SK-N-SH (cell line): ENCODE data around the gene BMP7. TPM values are rescaled to one million over a fixed set of nuclear protein-coding genes. Genes with fewer than 3 reads are reported as not detected.
"Not testable (repeated sequence)": the region's sequence is repeated elsewhere in the genome, so short reads cannot be mapped to it uniquely, and the experiment has no call there.

ENCODE experiments used
- CTCF ChIA-PET: fragments of 300-600, 350-600 bp; formaldehyde crosslinking; extraction: SDS; loops from one replicate; lab custom pipeline; 2021; lab: Yijun Ruan, JAX
- POLR2A ChIA-PET: fragments of 350-600 bp; sonication (Branson Sonifier 250); formaldehyde crosslinking; extraction: SDS; loops from one replicate; lab custom pipeline; 2020; ENCODE audit warnings: antibody characterized with exemption, inconsistent platforms; lab: Yijun Ruan, JAX
- DNase-seq: peaks from one replicate; pipeline ENCODE4 v3.0.0; 2012
- H2AFZ ChIP-seq: fragments of 200-600 bp; sonication (generic); 2 replicates; pipeline ENCODE4 v1.8.1; 2016; ENCODE audit warnings: antibody characterized with exemption, mild to moderate bottlenecking, low read depth
- H3F3A ChIP-seq: fragments of 200-600 bp; sonication (generic); replicated peaks from 2 replicates; pipeline ENCODE3; 2016; ENCODE audit warnings: antibody characterized with exemption, mild to moderate bottlenecking; ENCODE audit not compliant: insufficient read depth
- H3K27ac ChIP-seq, 2 experiments: fragments of 200-500 bp in 1 of 2; fragments of 200-600 bp in 1 of 2; sonication (Bioruptor generic) in 1 of 2; sonication (generic), shearing (Covaris generic) in 1 of 2; 2 replicates each; pipeline versions ENCODE4 v1.5.1 to v1.6.1; 2014 to 2016; ENCODE audit warnings: low read depth in 2 of 2, inconsistent platforms in 1 of 2, low read length in 1 of 2, mild to moderate bottlenecking in 1 of 2, mixed read lengths in 1 of 2
- H3K27me3 ChIP-seq: fragments of 200-600 bp; sonication (generic), shearing (Covaris generic); 2 replicates; pipeline ENCODE4 v1.6.1; 2016; ENCODE audit warnings: mixed run types; ENCODE audit not compliant: insufficient read depth
- H3K36me3 ChIP-seq, 2 experiments: fragments of 200-500 bp in 1 of 2; fragments of 200-600 bp in 1 of 2; sonication (Bioruptor generic) in 1 of 2; sonication (generic) in 1 of 2; replicated peaks in 1 of 2; 2 replicates each; pipeline versions ENCODE3 to v1.5.1; 2014 to 2016; ENCODE audit warnings: low read length in 1 of 2, mild to moderate bottlenecking in 1 of 2; ENCODE audit not compliant: insufficient read depth in 2 of 2, control insufficient read depth in 1 of 2
- H3K4me1 ChIP-seq, 2 experiments: fragments of 200-500 bp in 1 of 2; fragments of 200-600 bp in 1 of 2; sonication (Bioruptor generic) in 1 of 2; sonication (generic), shearing (Covaris generic) in 1 of 2; 2 replicates each; pipeline versions ENCODE4 v1.5.1 to v1.6.1; 2014 to 2016; ENCODE audit warnings: low read depth in 1 of 2, low read length in 1 of 2, mixed run types in 1 of 2; ENCODE audit not compliant: insufficient read depth in 2 of 2, control insufficient read depth in 1 of 2
- H3K4me2 ChIP-seq: fragments of 200-600 bp; sonication (generic), shearing (Covaris generic); 2 replicates; pipeline ENCODE4 v1.6.1; 2017; ENCODE audit warnings: mixed run types
- H3K4me3 ChIP-seq, 2 experiments: fragments of 200-500 bp in 1 of 2; fragments of 200-600 bp in 1 of 2; sonication (Bioruptor generic) in 1 of 2; sonication (generic), shearing (Covaris generic) in 1 of 2; 2 replicates each; pipeline versions ENCODE4 v1.5.1 to v1.8.1; 2014 to 2016; ENCODE audit warnings: low read depth in 2 of 2, inconsistent platforms in 1 of 2, low read length in 1 of 2, mild to moderate bottlenecking in 1 of 2, mixed read lengths in 1 of 2, moderate library complexity in 1 of 2
- H3K79me2 ChIP-seq: fragments of 200-600 bp; sonication (generic); 2 replicates; pipeline ENCODE4 v1.8.1; 2017; ENCODE audit warnings: mild to moderate bottlenecking; ENCODE audit not compliant: insufficient read depth
- H3K9ac ChIP-seq: fragments of 200-600 bp; sonication (generic); 2 replicates; pipeline ENCODE4 v1.6.1; 2017; ENCODE audit warnings: mixed run types
- H3K9me2 ChIP-seq: fragments of 200-600 bp; sonication (generic); 2 replicates; pipeline ENCODE4 v1.6.1; 2017; ENCODE audit warnings: mixed run types
- H3K9me3 ChIP-seq: fragments of 200-600 bp; sonication (generic); 2 replicates; pipeline ENCODE4 v1.6.1; 2017; ENCODE audit warnings: mixed run types, mild to moderate bottlenecking, moderate library complexity
- H4K20me1 ChIP-seq: fragments of 200-600 bp; sonication (generic); 2 replicates; pipeline ENCODE4 v1.6.1; 2017; ENCODE audit warnings: mild to moderate bottlenecking, mixed run types; ENCODE audit not compliant: insufficient read depth
- CHD2 ChIP-seq: fragments of 150-350 bp; IDR thresholded peaks from 2 replicates; pipeline ENCODE4 v1.6.1; 2018; ENCODE audit warnings: low read length; ENCODE audit not compliant: partially characterized antibody
- ELF1 ChIP-seq: IDR thresholded peaks from 2 replicates; pipeline ENCODE4 v1.4.0; 2012
- EP300 ChIP-seq, 2 experiments: IDR thresholded peaks; 2 replicates each; pipeline versions ENCODE4 v1.4.0 to v1.6.1; 2012; ENCODE audit warnings: borderline replicate concordance in 1 of 2, low read depth in 1 of 2, low read length in 1 of 2
- EZH2phosphoT487 ChIP-seq: fragments of 200-600 bp; sonication (generic); IDR thresholded peaks from 2 replicates; pipeline ENCODE4 v1.6.1; 2017; ENCODE audit warnings: low read depth, mixed run types, mild to moderate bottlenecking, antibody characterized with exemption, moderate library complexity, borderline replicate concordance
- GABPA ChIP-seq: IDR thresholded peaks from 2 replicates; pipeline ENCODE4 v1.4.0; 2012; ENCODE audit warnings: low read depth, mild to moderate bottlenecking
- JUND ChIP-seq: IDR thresholded peaks from 2 replicates; pipeline ENCODE4 v1.4.0; 2012
- MEF2A ChIP-seq: IDR thresholded peaks from 2 replicates; pipeline ENCODE4 v1.4.0; 2012; ENCODE audit warnings: low read depth, borderline replicate concordance
- MXI1 ChIP-seq: IDR thresholded peaks from 2 replicates; pipeline ENCODE4 v1.6.1; 2012; ENCODE audit warnings: mild to moderate bottlenecking, low read depth, low read length, improper control_type of control experiment
- NFIC ChIP-seq: IDR thresholded peaks from 2 replicates; pipeline ENCODE4 v1.4.0; 2012; ENCODE audit warnings: borderline replicate concordance
- NRF1 ChIP-seq: IDR thresholded peaks from 2 replicates; pipeline ENCODE4 v1.6.1; 2012; ENCODE audit warnings: low read depth, mild to moderate bottlenecking, low read length
- POLR2AphosphoS5 ChIP-seq: IDR thresholded peaks from 2 replicates; pipeline ENCODE4 v1.6.1; 2012; ENCODE audit warnings: low read depth, low read length
- RCOR1 ChIP-seq: fragments of 150-350 bp; IDR thresholded peaks from 2 replicates; pipeline ENCODE4 v1.6.1; 2017; ENCODE audit warnings: antibody characterized with exemption, low read length
- RFX5 ChIP-seq: IDR thresholded peaks from 2 replicates; pipeline ENCODE4 v1.6.1; 2012; ENCODE audit warnings: mild to moderate bottlenecking, improper control_type of control experiment, low read length
- RXRA ChIP-seq: IDR thresholded peaks from 2 replicates; pipeline ENCODE4 v1.4.0; 2012; ENCODE audit warnings: low read depth, mild to moderate bottlenecking, borderline replicate concordance
- SIN3A ChIP-seq: IDR thresholded peaks from 2 replicates; pipeline ENCODE4 v1.6.1; 2012; ENCODE audit warnings: low read depth, mild to moderate bottlenecking, low read length, moderate library complexity, borderline replicate concordance
- SMC3 ChIP-seq: IDR thresholded peaks from 2 replicates; pipeline ENCODE4 v1.6.1; 2012; ENCODE audit warnings: low read depth, low read length, improper control_type of control experiment
- TAF1 ChIP-seq: IDR thresholded peaks from 2 replicates; pipeline ENCODE4 v1.6.1; 2012; ENCODE audit warnings: low read depth, mild to moderate bottlenecking, low read length, moderate library complexity, borderline replicate concordance
- TEAD4 ChIP-seq: IDR thresholded peaks from 2 replicates; pipeline ENCODE4 v1.4.0; 2012; ENCODE audit warnings: mild to moderate bottlenecking, borderline replicate concordance; ENCODE audit not compliant: insufficient read depth
- YY1 ChIP-seq: IDR thresholded peaks from 2 replicates; pipeline ENCODE4 v1.4.0; 2012; ENCODE audit warnings: low read depth, mild to moderate bottlenecking
- WGBS: methylation state at CpG from one replicate; pipeline ENCODE4 v1.1.6; 2017; ENCODE audit warnings: low lambda C conversion rate; 5-methylcytosine and 5-hydroxymethylcytosine counted together
- polyA plus RNA-seq, 3 experiments: library from polyadenylated mRNA; depleted of rRNA; stranded (reverse); fragments of >200 nt; gene quantifications; 2 replicates each; pipeline ENCODE4 v1.2.3, GENCODE V29; 2012
- TF ChIP-seq, protein P1 (sequence below): IDR thresholded peaks from 2 replicates; pipeline ENCODE4; 2012
- TF ChIP-seq, protein P2 (sequence below): IDR thresholded peaks from 2 replicates; pipeline ENCODE4 v1.4.0; 2012; ENCODE audit warnings: low read depth, borderline replicate concordance
- TF ChIP-seq, protein P3 (sequence below): fragments of 150-350 bp; IDR thresholded peaks from 2 replicates; pipeline ENCODE4 v1.6.1; 2017; ENCODE audit warnings: antibody characterized with exemption, low read length, low read depth, borderline replicate concordance

Gene BMP7
- polyA plus RNA-seq, 1 of the 3 experiments (the other 2 are of a cell fraction), result not detected

DNA sequence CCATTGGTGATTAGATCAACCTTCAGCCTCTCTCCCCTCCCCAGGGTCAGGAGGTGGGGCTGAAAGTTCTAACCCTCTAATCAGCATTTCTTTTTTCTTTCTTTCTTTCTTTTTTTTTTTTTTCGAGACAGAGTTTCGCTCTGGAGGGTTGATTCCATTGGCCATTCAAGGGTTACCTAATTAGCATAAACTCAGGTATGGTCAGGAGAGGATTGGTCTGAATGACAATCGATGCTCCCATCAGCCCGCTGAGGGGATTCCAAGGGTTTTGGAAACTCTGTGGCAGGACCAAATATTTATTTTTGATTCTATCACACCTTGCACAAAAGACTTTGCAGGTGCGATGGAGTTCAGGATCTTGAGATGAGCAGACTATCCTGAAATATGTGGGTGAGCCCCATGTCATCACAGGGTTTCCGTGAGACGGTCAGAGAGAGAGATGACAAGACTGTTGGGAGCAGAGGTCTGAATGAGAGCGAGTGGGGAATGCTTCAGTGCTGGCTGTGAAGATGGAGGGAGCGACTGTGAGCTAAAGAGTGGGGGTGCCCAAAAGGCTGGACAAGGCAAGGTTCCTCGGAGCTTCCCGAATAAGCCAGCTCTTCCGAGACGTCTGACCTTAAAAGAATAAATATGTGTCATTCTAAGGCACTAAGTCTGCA, 107.1 kb downstream of the BMP7 start (continued):
- TF ChIP-seq ELF1 (no peak), JUND (no peak), EP300 (IDR thresholded peaks at IDR 0.05; ENCODE audit: borderline replicate concordance in 1 of 2, low read depth in 1 of 2, low read length in 1 of 2) (no peak), TEAD4 (no peak), RXRA (no peak)
- TF ChIP-seq, protein P1, sequence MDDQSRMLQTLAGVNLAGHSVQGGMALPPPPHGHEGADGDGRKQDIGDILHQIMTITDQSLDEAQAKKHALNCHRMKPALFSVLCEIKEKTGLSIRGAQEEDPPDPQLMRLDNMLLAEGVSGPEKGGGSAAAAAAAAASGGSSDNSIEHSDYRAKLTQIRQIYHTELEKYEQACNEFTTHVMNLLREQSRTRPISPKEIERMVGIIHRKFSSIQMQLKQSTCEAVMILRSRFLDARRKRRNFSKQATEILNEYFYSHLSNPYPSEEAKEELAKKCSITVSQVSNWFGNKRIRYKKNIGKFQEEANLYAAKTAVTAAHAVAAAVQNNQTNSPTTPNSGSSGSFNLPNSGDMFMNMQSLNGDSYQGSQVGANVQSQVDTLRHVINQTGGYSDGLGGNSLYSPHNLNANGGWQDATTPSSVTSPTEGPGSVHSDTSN, result no peak
- TF ChIP-seq, protein P2, sequence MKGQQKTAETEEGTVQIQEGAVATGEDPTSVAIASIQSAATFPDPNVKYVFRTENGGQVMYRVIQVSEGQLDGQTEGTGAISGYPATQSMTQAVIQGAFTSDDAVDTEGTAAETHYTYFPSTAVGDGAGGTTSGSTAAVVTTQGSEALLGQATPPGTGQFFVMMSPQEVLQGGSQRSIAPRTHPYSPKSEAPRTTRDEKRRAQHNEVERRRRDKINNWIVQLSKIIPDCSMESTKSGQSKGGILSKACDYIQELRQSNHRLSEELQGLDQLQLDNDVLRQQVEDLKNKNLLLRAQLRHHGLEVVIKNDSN, result no peak

DNA sequence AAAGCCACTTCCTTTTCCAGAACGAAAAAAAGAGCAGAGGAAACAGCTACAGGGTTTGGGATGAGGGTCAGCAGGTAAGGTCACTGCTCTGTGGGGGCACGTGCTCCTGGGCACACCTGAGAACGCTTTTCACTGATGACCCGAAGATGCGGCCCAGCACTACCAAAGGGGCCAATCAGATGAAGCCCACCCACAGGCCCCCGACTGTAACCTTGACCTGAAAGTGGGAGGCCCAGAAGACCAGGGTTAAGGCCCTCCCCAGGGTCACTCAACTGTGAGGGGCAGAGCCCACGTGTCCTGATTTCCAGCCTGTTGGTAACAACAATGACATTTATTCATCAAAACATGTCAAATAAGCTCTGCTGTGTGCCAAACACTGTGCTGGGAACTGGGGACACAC, 108.0 kb downstream of the BMP7 start:
- no peak for DNase-seq
- CTCF ChIA-PET, result no interaction called here
- POLR2A ChIA-PET, result no interaction called here
- no peaks in the 10 kb centered on the region; a peak in 1 of 4 replicates for H3K4me1 ChIP-seq
- no peaks in the 10 kb centered on the region for H4K20me1 ChIP-seq
- no peak overlapping the region for H3K9ac ChIP-seq
- no peak overlapping the region for H2AFZ ChIP-seq
- no peaks in the 10 kb centered on the region for H3K36me3 ChIP-seq
- H3K4me2 ChIP-seq, result no peak overlapping the region
- H3K79me2 ChIP-seq, result no peaks in the 10 kb centered on the region
- H3K9me2 ChIP-seq, result no peaks in the 10 kb centered on the region
- no peak overlapping the region for H3K4me3 ChIP-seq
- H3K27ac ChIP-seq, result no peak overlapping the region
- TF ChIP-seq, protein P1, result no peak
- TF ChIP-seq EZH2phosphoT487 (no peak), SMC3 (no peak), POLR2AphosphoS5 (no peak), NRF1 (no peak), GABPA (no peak), ELF1 (no peak), EP300 (IDR thresholded peaks at IDR 0.05; ENCODE audit: borderline replicate concordance in 1 of 2, low read depth in 1 of 2, low read length in 1 of 2) (no peak), SIN3A (no peak), NFIC (no peak), RFX5 (no peak), MXI1 (no peak), MEF2A (no peak), TAF1 (no peak), CHD2 (no peak), YY1 (no peak), RCOR1 (no peak)
- TF ChIP-seq, protein P3, sequence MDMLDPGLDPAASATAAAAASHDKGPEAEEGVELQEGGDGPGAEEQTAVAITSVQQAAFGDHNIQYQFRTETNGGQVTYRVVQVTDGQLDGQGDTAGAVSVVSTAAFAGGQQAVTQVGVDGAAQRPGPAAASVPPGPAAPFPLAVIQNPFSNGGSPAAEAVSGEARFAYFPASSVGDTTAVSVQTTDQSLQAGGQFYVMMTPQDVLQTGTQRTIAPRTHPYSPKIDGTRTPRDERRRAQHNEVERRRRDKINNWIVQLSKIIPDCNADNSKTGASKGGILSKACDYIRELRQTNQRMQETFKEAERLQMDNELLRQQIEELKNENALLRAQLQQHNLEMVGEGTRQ, result no peak
- TF ChIP-seq, all 33 proteins: peak for 0
- H3K9me3 ChIP-seq, result no peaks in the 10 kb centered on the region
- H3K27me3 ChIP-seq, result no peaks in the 10 kb centered on the region
- no peaks in the 10 kb centered on the region for H3F3A ChIP-seq
- WGBS, result 6% methylated on average over 2 of the region's 7 CpGs

DNA sequence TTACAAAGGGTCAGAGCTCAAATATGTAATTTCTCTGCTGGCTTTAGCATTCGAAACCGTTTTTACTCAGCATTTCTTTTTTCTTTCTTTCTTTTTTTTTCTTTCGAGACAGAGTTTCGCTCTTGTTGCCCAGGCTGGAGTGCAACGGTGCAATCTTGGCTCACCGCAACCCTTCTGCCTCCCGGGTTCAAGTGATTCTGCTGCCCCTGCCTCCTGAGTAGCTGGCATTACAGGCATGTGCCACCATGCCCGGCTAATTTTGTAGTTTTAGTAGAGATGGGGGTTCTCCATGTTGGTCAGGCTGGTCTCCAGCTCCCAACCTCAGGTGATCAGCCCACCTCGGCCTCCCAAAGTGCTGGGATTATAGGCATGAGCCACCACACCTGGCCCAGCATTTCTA, 108.7 kb downstream of the BMP7 start:
- H3K4me1 ChIP-seq, H4K20me1 ChIP-seq, CTCF ChIA-PET, H3K9ac ChIP-seq, POLR2A ChIA-PET, H3K36me3 ChIP-seq, H3K4me3 ChIP-seq, H3K9me2 ChIP-seq, H3K4me2 ChIP-seq, H3K27ac ChIP-seq, H3K9me3 ChIP-seq, H3K79me2 ChIP-seq, H3K27me3 ChIP-seq, H2AFZ ChIP-seq, DNase-seq, H3F3A ChIP-seq: not testable (repeated sequence)
- 44% methylated on average over 9 of the region's 9 CpGs for WGBS
